ENCODE measurements around the gene PKP4.

Gene PKP4

DNA sequence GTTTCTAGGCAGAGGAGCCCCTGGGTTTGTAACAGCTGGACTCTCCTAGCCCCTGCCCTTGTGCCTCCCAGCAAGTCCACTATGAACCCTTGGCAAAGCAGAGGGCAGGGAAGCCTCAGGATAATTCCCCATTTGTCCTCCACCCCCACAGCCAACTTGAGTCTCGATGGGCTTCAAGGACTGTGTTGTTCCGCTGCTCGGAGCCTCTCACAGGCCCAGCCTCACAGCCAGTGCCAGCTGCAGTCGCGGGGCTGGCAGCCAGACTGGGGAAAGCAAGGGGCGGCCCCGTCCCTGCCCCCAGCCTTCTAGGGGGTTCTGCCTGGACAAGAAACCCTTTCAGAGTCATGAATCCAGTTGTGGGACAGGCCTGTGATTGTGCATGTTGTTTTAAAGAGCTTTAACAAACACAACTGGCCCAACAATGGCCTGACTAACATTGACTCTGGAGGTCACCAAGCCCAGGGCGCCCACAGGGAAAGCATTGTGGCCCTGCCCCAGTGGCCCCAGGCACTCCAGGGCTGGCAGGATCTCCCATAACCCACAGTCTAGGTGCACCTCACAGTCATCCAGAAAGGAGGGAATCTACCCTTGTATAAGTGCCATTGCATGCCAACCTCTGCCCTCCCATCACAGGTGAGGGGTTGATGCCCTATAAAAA lies 266.6 kb downstream of the PKP4 start:
- no peak for DNase-seq

DNA sequence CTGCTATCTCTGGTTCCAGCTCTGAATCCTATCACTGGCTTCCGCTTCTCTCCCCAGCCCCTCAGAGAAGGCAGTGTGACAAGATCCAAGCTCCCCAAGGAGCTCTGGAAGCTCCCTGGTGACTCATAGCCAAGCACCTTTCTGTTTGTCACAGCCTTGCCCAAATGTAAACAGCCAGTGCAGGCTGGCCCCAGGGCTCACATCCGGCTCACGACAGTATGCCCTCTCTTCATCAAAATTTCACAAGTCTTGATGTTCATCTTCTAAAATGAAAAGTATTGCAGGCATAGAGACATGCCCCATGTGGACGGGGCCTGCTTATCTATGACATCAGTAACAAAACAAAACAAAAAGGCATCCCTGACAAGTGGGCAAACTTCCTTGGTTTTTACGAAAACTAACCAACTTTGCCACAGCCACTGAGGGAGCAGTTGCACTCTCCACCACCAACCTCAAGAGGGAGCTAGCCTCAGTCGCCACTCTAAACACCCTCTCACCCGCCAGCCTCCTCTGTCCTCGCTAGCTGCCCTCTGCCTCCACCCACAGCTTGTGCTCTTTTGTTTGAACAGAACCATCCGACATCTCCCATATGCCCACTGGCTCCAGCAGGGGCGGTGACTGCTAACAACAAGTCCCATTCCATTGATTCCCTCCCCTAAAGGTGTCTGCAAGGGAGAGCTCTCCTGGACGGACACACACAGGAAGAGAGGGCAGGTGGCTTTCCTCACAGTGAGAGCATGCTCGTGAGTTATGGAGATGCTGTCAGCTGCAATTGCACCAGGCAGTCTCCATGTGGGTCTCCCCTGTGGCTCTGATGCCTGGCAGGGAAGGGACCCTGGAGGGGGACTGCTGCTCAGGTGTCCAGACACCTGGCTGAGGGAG lies 267.4 kb downstream of the PKP4 start:
- DNase-seq = no peak

DNA sequence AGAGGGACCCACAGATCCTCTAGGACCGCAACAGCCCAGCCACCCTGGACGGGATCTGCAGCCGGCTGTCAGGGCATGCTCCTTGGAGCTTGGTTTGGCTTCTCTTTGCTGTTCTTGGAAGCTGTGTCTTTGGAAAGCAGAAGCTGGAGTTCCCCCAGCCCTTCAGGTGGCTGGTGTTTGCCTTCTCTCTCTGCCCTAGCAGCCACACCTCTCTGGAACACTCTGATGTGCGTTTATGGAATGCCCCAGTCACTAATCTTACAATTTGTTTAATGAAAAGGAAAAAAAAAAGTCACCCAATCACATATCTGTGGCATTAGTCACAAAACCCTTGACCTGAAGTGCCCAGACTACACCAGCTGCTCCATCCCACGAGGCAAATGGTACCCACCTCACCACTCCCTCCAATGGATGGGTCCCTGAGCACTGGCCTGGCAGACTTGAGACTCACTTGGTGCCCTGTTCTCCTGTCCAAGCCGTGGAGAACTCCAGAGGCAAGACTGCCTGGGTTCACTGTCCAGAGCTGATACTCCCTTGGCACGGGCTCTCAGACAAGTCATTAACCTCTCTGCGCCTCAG lies 268.1 kb downstream of the PKP4 start:
- DNase-seq = no peak

GRCh38 chr2:158725441-158725891 lies 268.7 kb downstream of the PKP4 start:
- no peak for DNase-seq

GRCh38 chr2:158726911-158727592 lies 270.3 kb downstream of the PKP4 start:
- no peak for DNase-seq

DNA sequence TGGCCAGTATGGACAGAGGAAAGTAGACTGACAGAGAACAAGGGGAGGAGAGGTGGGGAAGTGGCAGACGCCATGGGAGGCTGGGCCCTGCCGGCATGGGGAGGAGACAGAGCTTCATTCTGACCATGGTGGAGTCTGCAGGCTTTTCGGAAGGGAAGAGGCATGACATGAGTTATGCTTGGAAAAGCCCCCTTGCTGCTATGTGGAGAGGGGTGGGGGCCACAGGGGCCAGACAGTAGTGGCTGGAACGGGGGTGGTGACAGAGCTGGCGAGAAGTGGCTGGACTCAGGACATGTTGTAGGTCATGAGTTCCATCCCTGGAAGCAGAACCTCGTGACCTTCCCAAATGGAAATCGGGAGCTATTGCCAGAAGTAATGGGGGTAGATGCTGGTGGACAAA lies 271.7 kb downstream of the PKP4 start:
- no peak for DNase-seq

GRCh38 chr2:158729451-158729850 lies 272.7 kb downstream of the PKP4 start:
- DNase-seq = no peak

GRCh38 chr2:158729873-158730620 lies 273.3 kb downstream of the PKP4 start:
- no peak for DNase-seq

DNA sequence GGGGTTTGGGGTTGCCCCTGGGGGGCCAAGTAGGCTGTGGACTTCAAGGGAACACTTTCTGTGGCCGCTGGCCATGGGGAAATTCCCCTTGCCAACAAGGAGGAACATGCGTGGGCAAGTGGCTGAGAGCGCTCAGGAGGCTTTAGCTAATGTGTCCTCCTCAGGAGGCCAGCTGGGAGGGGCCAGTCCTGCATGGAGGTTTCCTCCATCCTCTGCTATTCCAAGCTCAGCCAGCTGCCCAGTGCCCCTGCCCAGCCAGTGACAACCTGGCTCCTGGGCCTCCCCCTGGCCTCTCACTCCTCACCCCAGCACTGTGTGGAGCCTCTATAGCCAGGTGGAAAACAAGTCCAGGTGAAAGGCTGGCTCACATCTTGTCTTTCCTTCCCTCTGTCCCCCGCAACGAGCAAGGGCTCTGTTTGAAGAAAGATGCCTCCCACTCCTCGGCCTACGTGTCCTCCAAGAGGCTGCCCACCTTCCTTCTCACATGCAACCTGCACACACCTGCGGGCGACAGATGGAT lies 273.9 kb downstream of the PKP4 start:
- no peak for DNase-seq

DNA sequence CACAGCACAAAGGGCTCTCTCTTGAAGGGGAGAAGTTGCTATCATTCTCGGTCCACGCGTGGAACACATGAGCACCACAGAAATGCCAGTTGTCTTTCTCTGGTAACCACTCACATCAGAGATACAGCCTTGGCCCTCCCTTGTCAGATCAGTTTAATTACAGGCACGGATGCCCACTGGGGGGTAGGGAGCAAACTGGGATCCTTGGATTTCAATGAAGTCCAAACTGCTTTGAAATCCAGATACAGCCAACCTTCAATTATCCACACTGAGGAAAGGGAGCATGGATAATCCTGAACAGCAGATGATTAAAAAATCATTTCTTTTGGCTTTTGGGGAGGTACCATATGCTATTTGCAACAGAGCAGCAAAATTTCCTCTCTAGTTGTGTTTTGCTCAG lies 274.6 kb downstream of the PKP4 start:
- no peak for DNase-seq
